Breast epithelium (tissue), 3 donors: ENCODE data around the gene TRIM52.

Source experiments
- POLR2A ChIP-seq: fragments of 450-650 bp; IDR thresholded peaks from one replicate; pipeline ENCODE4 v1.6.1; 2016; ENCODE audit warnings: antibody characterized with exemption, mild to moderate bottlenecking, moderate library complexity
- TF ChIP-seq, protein P1 (sequence below), 3 donors: fragments of 450-650 bp; IDR thresholded peaks; one replicate each; pipeline ENCODE4 v1.5.1; 2016 to 2017; ENCODE audit warnings: antibody characterized with exemption in 3 of 3, mild to moderate bottlenecking in 3 of 3, moderate library complexity in 3 of 3

- TF ChIP-seq, protein P1, sequence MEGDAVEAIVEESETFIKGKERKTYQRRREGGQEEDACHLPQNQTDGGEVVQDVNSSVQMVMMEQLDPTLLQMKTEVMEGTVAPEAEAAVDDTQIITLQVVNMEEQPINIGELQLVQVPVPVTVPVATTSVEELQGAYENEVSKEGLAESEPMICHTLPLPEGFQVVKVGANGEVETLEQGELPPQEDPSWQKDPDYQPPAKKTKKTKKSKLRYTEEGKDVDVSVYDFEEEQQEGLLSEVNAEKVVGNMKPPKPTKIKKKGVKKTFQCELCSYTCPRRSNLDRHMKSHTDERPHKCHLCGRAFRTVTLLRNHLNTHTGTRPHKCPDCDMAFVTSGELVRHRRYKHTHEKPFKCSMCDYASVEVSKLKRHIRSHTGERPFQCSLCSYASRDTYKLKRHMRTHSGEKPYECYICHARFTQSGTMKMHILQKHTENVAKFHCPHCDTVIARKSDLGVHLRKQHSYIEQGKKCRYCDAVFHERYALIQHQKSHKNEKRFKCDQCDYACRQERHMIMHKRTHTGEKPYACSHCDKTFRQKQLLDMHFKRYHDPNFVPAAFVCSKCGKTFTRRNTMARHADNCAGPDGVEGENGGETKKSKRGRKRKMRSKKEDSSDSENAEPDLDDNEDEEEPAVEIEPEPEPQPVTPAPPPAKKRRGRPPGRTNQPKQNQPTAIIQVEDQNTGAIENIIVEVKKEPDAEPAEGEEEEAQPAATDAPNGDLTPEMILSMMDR (IDR thresholded peaks at IDR 0.05) = no peak
- TF ChIP-seq POLR2A = no peak
These were observed 48.9 kb downstream of the TRIM52 start for GRCh38 chr5:181212080-181212479.
